HepG2 (cell line): Measurements from ENCODE around the gene RECK. TPM values are rescaled to one million over a fixed set of nuclear protein-coding genes. Genes with fewer than 3 reads are reported as not detected.

ENCODE experiments used
- ATAC-seq: fragments of 200-7000 bp; cut with Tn5 transposase; 3 replicates; pipeline ENCODE4 v1.9.1; 2020; ENCODE audit warnings: mild to moderate bottlenecking, moderate library complexity
- BruUV-seq: library from RNA; stranded (reverse); fragments of 400-500 nt; replicated peaks from 2 replicates; lab custom pipeline; 2021; lab: Mats Ljungman, UMichigan
- CTCF ChIA-PET: fragments of 300-600 bp; formaldehyde crosslinking; extraction: SDS; loops from one replicate; lab custom pipeline; 2021; ENCODE audit warnings: low total read pairs, inconsistent platforms, low intra/inter-chr PET ratio; lab: Yijun Ruan, JAX
- POLR2A ChIA-PET: fragments of 350-600 bp; sonication (Branson Sonifier 250); formaldehyde crosslinking; loops from one replicate; lab custom pipeline; 2020; ENCODE audit warnings: antibody characterized with exemption, inconsistent platforms; lab: Yijun Ruan, JAX
- DNase-seq: peaks from one replicate; pipeline ENCODE4 v3.0.0-alpha.2; 2015; ENCODE audit warnings: low spot score
- FAIRE-seq: peaks from 3 replicates; lab custom pipeline; 2011; peaks lifted over from hg19 to GRCh38; lab: Jason Lieb, UNC
- H2AFZ ChIP-seq: one replicate; pipeline ENCODE4 v1.6.1; 2011; ENCODE audit warnings: low read length, inconsistent platforms
- H3K27ac ChIP-seq: fragments of 300-600 bp; 3 replicates; pipeline ENCODE4 v1.8.0; 2011; ENCODE audit warnings: mixed run types, mild to moderate bottlenecking, mixed read lengths, low read length, inconsistent platforms; ENCODE audit not compliant: insufficient read depth; ENCODE audit errors: extremely low read length
- H3K27me3 ChIP-seq, 2 experiments: fragments of 200-600 bp in 1 of 2; 2 replicates in 1 of 2; 3 replicates in 1 of 2; pipeline versions ENCODE4 v1.6.0 to v1.8.0; 2011; ENCODE audit warnings: low read length in 2 of 2, mild to moderate bottlenecking in 2 of 2, moderate library complexity in 2 of 2, inconsistent platforms in 1 of 2; ENCODE audit not compliant: insufficient read depth in 2 of 2, control insufficient read depth in 1 of 2
- H3K36me3 ChIP-seq, 2 experiments: fragments of 200-600 bp in 1 of 2; replicated peaks in 1 of 2; 2 replicates in 1 of 2; 3 replicates in 1 of 2; pipeline versions ENCODE4 v1.5.1 to v1.8.0; 2011; ENCODE audit warnings: low read length in 2 of 2, inconsistent platforms in 1 of 2; ENCODE audit not compliant: insufficient read depth in 2 of 2, control insufficient read depth in 1 of 2
- H3K4me1 ChIP-seq: 2 replicates; pipeline ENCODE4 v1.5.1; 2012; ENCODE audit warnings: low read length, inconsistent platforms; ENCODE audit not compliant: insufficient read depth
- H3K4me2 ChIP-seq: 2 replicates; pipeline ENCODE4 v1.6.0; 2011; ENCODE audit warnings: low read depth, low read length, inconsistent platforms
- H3K4me3 ChIP-seq, 3 experiments: fragments of 200-600 bp in 1 of 3; sonication (generic), shearing (Covaris generic) in 1 of 3; replicated peaks in 1 of 3; 2 replicates each; pipeline ENCODE4 v1.5.1; 2011 to 2016; ENCODE audit warnings: low read length in 3 of 3, inconsistent platforms in 2 of 3, low read depth in 2 of 3, mild to moderate bottlenecking in 2 of 3, control low read depth in 1 of 3, mixed read lengths in 1 of 3; ENCODE audit not compliant: insufficient read depth in 1 of 3
- H3K79me2 ChIP-seq: one replicate; pipeline ENCODE4 v1.6.1; 2011; ENCODE audit warnings: low read length, inconsistent platforms; ENCODE audit not compliant: insufficient read depth
- H3K9ac ChIP-seq: 2 replicates; pipeline ENCODE4 v1.6.0; 2011; ENCODE audit warnings: mild to moderate bottlenecking, low read depth, low read length, inconsistent platforms; ENCODE audit not compliant: insufficient read depth
- H3K9me3 ChIP-seq: 2 replicates; pipeline ENCODE4 v1.5.1; 2012; ENCODE audit warnings: mild to moderate bottlenecking, low read length
- H4K20me1 ChIP-seq: 2 replicates; pipeline ENCODE4 v1.6.0; 2011; ENCODE audit warnings: inconsistent platforms, mild to moderate bottlenecking, low read length, moderate library complexity; ENCODE audit not compliant: insufficient read depth
- FOXA3 ChIP-seq: IDR thresholded peaks from 2 replicates; pipeline ENCODE4 v1.6.1; 2016; ENCODE audit warnings: missing genetic modification reagents, missing compliant biosample characterization
- GTF2F1 ChIP-seq: fragments of 150-350 bp; IDR thresholded peaks from 2 replicates; pipeline ENCODE4 v1.6.1; 2014; ENCODE audit warnings: low read length
- SRSF9 ChIP-seq: fragments of 200-400 bp; formaldehyde crosslinking; IDR thresholded peaks from 2 replicates; pipeline ENCODE4 v1.6.1; 2018; ENCODE audit warnings: borderline replicate concordance, mild to moderate bottlenecking, low read depth, low read length; ENCODE audit not compliant: insufficient read depth, poor library complexity, severe bottlenecking
- ZFP37 ChIP-seq: sonication (generic); formaldehyde crosslinking; IDR thresholded peaks from 2 replicates; pipeline ENCODE4 v1.4.0; 2020; ENCODE audit warnings: missing genetic modification reagents, borderline replicate concordance
- ZNF460 ChIP-seq: sonication (generic); formaldehyde crosslinking; IDR thresholded peaks from 2 replicates; pipeline ENCODE4 v1.5.1; 2020; ENCODE audit warnings: missing genetic modification reagents, mild to moderate bottlenecking, borderline replicate concordance
- ZNF569 ChIP-seq: sonication (generic); formaldehyde crosslinking; IDR thresholded peaks from 2 replicates; pipeline ENCODE4 v1.5.0; 2020; ENCODE audit warnings: mild to moderate bottlenecking, missing genetic modification reagents, moderate library complexity, borderline replicate concordance
- ZNF607 ChIP-seq: sonication (generic); formaldehyde crosslinking; IDR thresholded peaks from 2 replicates; pipeline ENCODE4 v1.5.1; 2020; ENCODE audit warnings: missing genetic modification reagents, mild to moderate bottlenecking, borderline replicate concordance
- WGBS: methylation state at CpG from one replicate; pipeline ENCODE4 v1.1.6; 2017; ENCODE audit warnings: low lambda C conversion rate; 5-methylcytosine and 5-hydroxymethylcytosine counted together
- in situ Hi-C: cut with HindIII; loops from 2 replicates; pipeline ENCODE4 v1.10.0; 2017; ENCODE audit warnings: low pct_unique_long_range_greater_than_20kb; ENCODE audit not compliant: extremely low pct_ligation_motif_present
- intact Hi-C: fragments of 100-400 bp; cut with micrococcal nuclease; formaldehyde crosslinking; loops from one replicate; pipeline ENCODE4 v1.10.0; 2022; ENCODE audit not compliant: unreplicated experiment
- polyA plus RNA-seq, 8 experiments: library from polyadenylated mRNA; depleted of rRNA in 3 of 8; stranded (reverse) in 7 of 8; unstranded in 1 of 8; fragments of >200 nt; fragmentation: Illumina TruSeq in 4 of 8; extraction: Trizol in 4 of 8; gene quantifications; 2 replicates each; pipeline versions ENCODE4 v1.2.1 to v1.2.3, GENCODE V29; 2011 to 2016; ENCODE audit warnings: low read depth in 4 of 8, missing spikeins in 1 of 8, mixed read lengths in 1 of 8; ENCODE audit not compliant: insufficient read depth in 1 of 8
- total RNA-seq, 5 experiments: library from RNA; depleted of rRNA; stranded (reverse); fragments of >200 nt; fragmentation: Illumina TruSeq; extraction: Trizol; gene quantifications; 2 replicates each; pipeline ENCODE4 v1.2.3, GENCODE V29; 2016; ENCODE audit warnings: low read depth in 1 of 5

RECK gene
- total and polyA plus RNA-seq, 2 of the 13 experiments (the other 11 are each of a cell fraction or from before 2014, with no cell fraction given): 3.1 to 4.8 TPM

DNA sequence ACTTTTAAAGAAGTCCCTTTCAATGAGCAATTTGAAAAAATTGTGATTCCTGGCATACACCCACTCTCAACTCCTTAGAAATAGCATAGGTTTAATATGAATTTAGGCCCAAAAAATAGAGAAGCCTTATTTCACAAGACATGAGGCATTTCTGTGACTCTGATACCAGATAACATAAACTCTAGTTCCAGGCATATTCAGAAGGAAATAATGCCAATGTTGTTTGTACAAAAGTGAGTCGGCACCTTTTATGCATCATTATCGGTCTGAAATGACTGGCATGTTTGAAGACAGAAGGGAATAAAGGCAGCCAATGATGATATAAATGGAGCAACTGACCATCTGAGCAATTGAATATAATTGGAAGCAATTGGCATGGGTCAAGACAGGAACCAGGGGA lies 19.4 kb upstream of the RECK start:
- CTCF ChIA-PET: no interaction called here
- no peaks in the 10 kb centered on the region for H3K79me2 ChIP-seq
- no peak overlapping the region for H2AFZ ChIP-seq
- in situ Hi-C loops (no loop called here), intact Hi-C loops (no loop called here)
- no peaks in the 10 kb centered on the region for H3K4me1 ChIP-seq
- BruUV-seq: no TSS peak
- POLR2A ChIA-PET: no interaction called here
- H3K9ac ChIP-seq: no peak overlapping the region
- no peaks in the 10 kb centered on the region for H3K9me3 ChIP-seq
- DNase-seq (no peak), ATAC-seq (no peak), FAIRE-seq (no peak)
- no peak overlapping the region for H3K4me2 ChIP-seq
- no peaks in the 10 kb centered on the region for H3K36me3 ChIP-seq
- 18% methylated on average over 2 of the region's 2 CpGs for WGBS
- H4K20me1 ChIP-seq: no peaks in the 10 kb centered on the region
- no peak overlapping the region for H3K27ac ChIP-seq
- peaks cover 0 to 10% of the 10 kb centered on the region in 2 experiments; a peak in 1 of 5 replicates for H3K27me3 ChIP-seq
- TF ChIP-seq FOXA3 (CRISPR knock-in tag): no peak
- H3K4me3 ChIP-seq: no peak overlapping the region

DNA sequence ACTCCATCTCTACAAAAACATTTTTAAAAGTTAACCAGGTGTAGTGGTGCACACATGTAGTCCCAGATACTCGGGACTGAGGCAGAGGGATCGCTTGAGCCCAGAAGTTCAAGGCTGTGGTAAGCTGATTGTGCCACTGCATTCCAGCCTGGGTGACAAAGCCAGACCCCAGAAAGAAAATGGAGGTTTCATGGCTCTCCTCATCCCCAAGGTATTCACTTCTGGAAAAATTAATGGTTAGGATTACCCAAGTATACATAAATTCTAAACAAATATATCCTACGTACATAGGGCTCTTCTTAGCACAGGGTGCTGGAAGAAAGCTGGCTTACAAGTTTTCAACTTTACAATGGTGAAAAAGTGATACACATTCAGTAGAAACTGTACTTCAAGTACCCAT lies 18.6 kb upstream of the RECK start:
- TF ChIP-seq ZNF569 (CRISPR knock-in tag) (no peak), ZNF460 (CRISPR knock-in tag) (no peak), ZFP37 (CRISPR knock-in tag) (no peak), SRSF9 (no peak), ZNF607 (CRISPR knock-in tag) (no peak), GTF2F1 (no peak)
- Histone ChIP-seq H4K20me1 (no peaks in the 10 kb centered on the region), H3K27me3 (peaks cover 0 to 10% of the 10 kb centered on the region in 2 experiments; a peak in 1 of 5 replicates), H2AFZ (no peak overlapping the region), H3K4me1 (no peaks in the 10 kb centered on the region; the same call in 1 of the 2 replicates), H3K4me2 (no peak overlapping the region), H3K79me2 (no peaks in the 10 kb centered on the region), H3K36me3 (no peaks in the 10 kb centered on the region), H3K9ac (no peak overlapping the region), H3K27ac (no peak overlapping the region), H3K9me3 (no peaks in the 10 kb centered on the region), H3K4me3 (no peak overlapping the region)
- FAIRE-seq (no peak), DNase-seq (no peak), ATAC-seq (no peak)
- CTCF ChIA-PET: no interaction called here
- WGBS: 62% methylated on average over 3 of the region's 3 CpGs
- no TSS peak for BruUV-seq
- in situ Hi-C loops: no loop called here
- intact Hi-C loops: no loop called here
- POLR2A ChIA-PET: no interaction called here
